BJ (cell line): ENCODE results near the gene NFATC1. TPM values are rescaled to one million over a fixed set of nuclear protein-coding genes. Genes with fewer than 3 reads are reported as not detected.
"Not testable (repeated sequence)": the region's sequence is repeated elsewhere in the genome, so short reads cannot be mapped to it uniquely, and the experiment has no call there.

Experiments used
- CTCF ChIA-PET: fragments of 350-600 bp; formaldehyde crosslinking; extraction: SDS; loops from one replicate; lab custom pipeline; 2021; ENCODE audit warnings: antibody characterized with exemption, inconsistent platforms; lab: Yijun Ruan, JAX
- POLR2A ChIA-PET: fragments of 300-600 bp; sonication (Branson Sonifier 250); formaldehyde crosslinking; extraction: SDS; loops from one replicate; lab custom pipeline; 2021; ENCODE audit warnings: antibody characterized with exemption; lab: Charles Lee
- DNase-seq: peaks from one replicate; pipeline ENCODE4 v3.0.0-alpha.2; 2011; ENCODE audit warnings: low read depth
- H3K27me3 ChIP-seq: 2 replicates; pipeline ENCODE4 v1.6.0; 2011; ENCODE audit warnings: low read length; ENCODE audit not compliant: control insufficient read depth, insufficient read depth
- H3K36me3 ChIP-seq: 2 replicates; pipeline ENCODE4 v1.5.1; 2011; ENCODE audit warnings: low read length; ENCODE audit not compliant: control insufficient read depth, insufficient read depth
- H3K4me3 ChIP-seq: 2 replicates; pipeline ENCODE4 v1.5.1; 2011; ENCODE audit warnings: low read depth, mild to moderate bottlenecking, control low read depth, low read length
- CTCF ChIP-seq: IDR thresholded peaks from 2 replicates; pipeline ENCODE4 v1.5.1; 2011; ENCODE audit warnings: low read depth, mild to moderate bottlenecking, control low read depth, inconsistent platforms, low read length, moderate library complexity; ENCODE audit not compliant: insufficient read depth
- polyA plus RNA-seq: library from polyadenylated mRNA; depleted of rRNA; stranded (reverse); fragments of >200 nt; gene quantifications from 2 replicates; pipeline ENCODE4 v1.2.3, GENCODE V29; 2011

Gene NFATC1
- polyA plus RNA-seq, 1 experiment = 1.2 TPM

GRCh38 chr18:79503406-79503805 lies 107.7 kb downstream of the NFATC1 start:
- Histone ChIP-seq H3K4me3 (no peak overlapping the region), H3K27me3 (no peaks in the 10 kb centered on the region), H3K36me3 (no peaks in the 10 kb centered on the region)
- ChIA-PET CTCF (interaction anchor here (0.6 kb wide), 1 partner anchor 123 kb away, joined by 3 read pairs; no protein-coding TSS in a partner anchor), POLR2A (no interaction called here)
- DNase-seq = no peak
- TF ChIP-seq CTCF = no peak

- POLR2A ChIA-PET = no interaction called here
- no peak for TF ChIP-seq CTCF
- CTCF ChIA-PET = no interaction called here
Measured at GRCh38 chr18:79504034-79504433, 108.3 kb downstream of the NFATC1 start.

GRCh38 chr18:79504495-79504894 lies 108.8 kb downstream of the NFATC1 start:
- H3K27me3 ChIP-seq, H3K4me3 ChIP-seq, POLR2A ChIA-PET, H3K36me3 ChIP-seq, DNase-seq, CTCF ChIA-PET: not testable (repeated sequence)

More at GRCh38 chr18:79504034-79504433, 108.3 kb downstream of the NFATC1 start:
- no peaks in the 10 kb centered on the region for H3K27me3 ChIP-seq
- no peak for DNase-seq
- no peak overlapping the region for H3K4me3 ChIP-seq
- H3K36me3 ChIP-seq = no peaks in the 10 kb centered on the region

- H3K36me3 ChIP-seq, H3K27me3 ChIP-seq, CTCF ChIA-PET, POLR2A ChIA-PET, H3K4me3 ChIP-seq, DNase-seq: not testable (repeated sequence)
Measured at GRCh38 chr18:79505465-79505864, 109.7 kb downstream of the NFATC1 start.

GRCh38 chr18:79506191-79507075 lies 110.7 kb downstream of the NFATC1 start:
- Histone ChIP-seq H3K27me3 (no peaks in the 10 kb centered on the region), H3K36me3 (no peaks in the 10 kb centered on the region), H3K4me3 (no peak overlapping the region)
- no peak for TF ChIP-seq CTCF
- CTCF ChIA-PET = interaction anchor here (1.1 to 1.7 kb wide), 4 partner anchors 14 to 125 kb away, joined by 3 to 4 read pairs (median 3); no protein-coding TSS in a partner anchor
- no peak for DNase-seq
- POLR2A ChIA-PET = no interaction called here

GRCh38 chr18:79507076-79507545 lies 111.4 kb downstream of the NFATC1 start:
- Histone ChIP-seq H3K4me3 (no peak overlapping the region), H3K27me3 (no peaks in the 10 kb centered on the region), H3K36me3 (no peaks in the 10 kb centered on the region)
- no peak for TF ChIP-seq CTCF
- ChIA-PET POLR2A (no interaction called here), CTCF (interaction anchor here (1.1 to 1.7 kb wide), 5 partner anchors 10 to 126 kb away, joined by 3 to 5 read pairs (median 3); no protein-coding TSS in a partner anchor)
- DNase-seq = no peak
